MM.1S (cell line): ENCODE measurements around the gene PRKD1.

Source experiments
- DNase-seq: peaks from one replicate; pipeline ENCODE4 v3.0.0-alpha.2; 2015
- H2AFZ ChIP-seq: fragments of 300-600 bp; sonication (generic); 2 replicates; pipeline ENCODE4 v1.6.0; 2016; ENCODE audit warnings: antibody characterized with exemption, low read length
- H3F3A ChIP-seq: fragments of 300-600 bp; sonication (generic); 2 replicates; pipeline ENCODE4 v1.6.1; 2016; ENCODE audit warnings: mild to moderate bottlenecking, antibody characterized with exemption, low read length, moderate library complexity, mixed read lengths; ENCODE audit not compliant: insufficient read depth
- H3K27ac ChIP-seq: fragments of 300-600 bp; sonication (generic); 2 replicates; pipeline ENCODE4 v1.5.1; 2016; ENCODE audit warnings: mild to moderate bottlenecking, low read length
- H3K27me3 ChIP-seq: fragments of 300-600 bp; sonication (generic); replicated peaks from 2 replicates; pipeline ENCODE4 v1.6.0; 2016; ENCODE audit warnings: low read length; ENCODE audit not compliant: insufficient read depth
- H3K36me3 ChIP-seq: fragments of 300-600 bp; sonication (generic); replicated peaks from 2 replicates; pipeline ENCODE4 v1.6.1; 2016; ENCODE audit warnings: mild to moderate bottlenecking, low read length, mixed read lengths; ENCODE audit not compliant: insufficient read depth
- H3K4me1 ChIP-seq: fragments of 300-600 bp; sonication (generic); 2 replicates; pipeline ENCODE4 v1.6.1; 2016; ENCODE audit warnings: low read length, mixed read lengths
- H3K4me2 ChIP-seq: fragments of 300-600 bp; sonication (generic); 2 replicates; pipeline ENCODE4 v1.6.0; 2016; ENCODE audit warnings: low read depth, low read length
- H3K4me3 ChIP-seq: fragments of 300-600 bp; sonication (generic); 2 replicates; pipeline ENCODE4 v1.5.1; 2016; ENCODE audit warnings: low read length, mixed read lengths
- H3K79me2 ChIP-seq: fragments of 300-600 bp; sonication (generic); 2 replicates; pipeline ENCODE4 v1.6.1; 2016; ENCODE audit warnings: mixed run types, low read length, mixed read lengths
- H3K9ac ChIP-seq: fragments of 300-600 bp; sonication (generic); 2 replicates; pipeline ENCODE4 v1.6.1; 2016; ENCODE audit warnings: low read length, mixed read lengths
- H3K9me2 ChIP-seq: fragments of 300-600 bp; sonication (generic); replicated peaks from 2 replicates; pipeline ENCODE4 v1.6.1; 2016; ENCODE audit warnings: mild to moderate bottlenecking, low read length, mixed read lengths; ENCODE audit not compliant: insufficient read depth
- H3K9me3 ChIP-seq: fragments of 300-600 bp; sonication (generic); replicated peaks from 2 replicates; pipeline ENCODE4 v1.6.1; 2016; ENCODE audit warnings: mild to moderate bottlenecking, low read length, mixed read lengths; ENCODE audit not compliant: insufficient read depth
- H4K20me1 ChIP-seq: fragments of 300-600 bp; sonication (generic); 2 replicates; pipeline ENCODE4 v1.6.1; 2016; ENCODE audit warnings: mild to moderate bottlenecking, low read length, moderate library complexity, mixed read lengths; ENCODE audit not compliant: insufficient read depth
- CTCF ChIP-seq: fragments of 300-600 bp; sonication (generic); IDR thresholded peaks from 2 replicates; pipeline ENCODE4 v1.5.1; 2016; ENCODE audit warnings: antibody characterized with exemption, low read length, mixed read lengths
- EZH2 ChIP-seq: fragments of 300-600 bp; sonication (generic); optimal IDR thresholded peaks from 2 replicates; pipeline ENCODE3; 2017; ENCODE audit warnings: low read depth, mild to moderate bottlenecking, antibody characterized with exemption, low read length, mixed read lengths
- EZH2phosphoT487 ChIP-seq: fragments of 300-600 bp; sonication (generic); IDR thresholded peaks from 2 replicates; pipeline ENCODE4 v1.6.1; 2018; ENCODE audit warnings: antibody characterized with exemption, low read length

PRKD1 gene

DNA sequence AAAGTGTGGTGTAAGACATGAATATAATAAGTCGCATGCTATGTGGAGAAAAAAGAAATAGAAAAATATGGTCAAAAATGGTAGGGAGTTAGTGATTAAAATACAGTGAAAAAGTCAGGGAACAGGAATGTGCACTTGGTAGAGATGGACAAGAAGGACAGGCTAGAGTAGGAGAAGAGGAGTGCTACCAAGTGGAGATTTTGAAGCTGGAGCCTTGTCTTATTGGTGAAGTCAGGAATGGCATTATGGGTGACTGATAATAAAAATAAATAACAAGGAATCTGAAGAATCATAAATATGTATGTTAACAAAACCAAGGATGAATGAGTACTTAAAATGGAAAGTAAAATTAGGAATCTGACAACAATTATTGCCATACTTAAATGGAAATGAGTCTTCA, 204.8 kb downstream of the PRKD1 start:
- Histone ChIP-seq H3K27me3 (no peaks in the 10 kb centered on the region), H3K79me2 (no peaks in the 10 kb centered on the region), H4K20me1 (no peaks in the 10 kb centered on the region), H3K4me1 (no peaks in the 10 kb centered on the region), H2AFZ (no peak overlapping the region), H3K4me3 (no peak overlapping the region), H3K9me2 (no peaks in the 10 kb centered on the region), H3F3A (no peaks in the 10 kb centered on the region), H3K27ac (no peak overlapping the region), H3K4me2 (no peak overlapping the region), H3K9ac (no peak overlapping the region), H3K9me3 (no peaks in the 10 kb centered on the region), H3K36me3 (no peaks in the 10 kb centered on the region)
- TF ChIP-seq CTCF (no peak), EZH2 (no peak), EZH2phosphoT487 (no peak)
- DNase-seq: no peak

GRCh38 chr14:29721586-29721985, 206.1 kb downstream of the PRKD1 start:
- no peaks in the 10 kb centered on the region for H3K36me3 ChIP-seq

DNA sequence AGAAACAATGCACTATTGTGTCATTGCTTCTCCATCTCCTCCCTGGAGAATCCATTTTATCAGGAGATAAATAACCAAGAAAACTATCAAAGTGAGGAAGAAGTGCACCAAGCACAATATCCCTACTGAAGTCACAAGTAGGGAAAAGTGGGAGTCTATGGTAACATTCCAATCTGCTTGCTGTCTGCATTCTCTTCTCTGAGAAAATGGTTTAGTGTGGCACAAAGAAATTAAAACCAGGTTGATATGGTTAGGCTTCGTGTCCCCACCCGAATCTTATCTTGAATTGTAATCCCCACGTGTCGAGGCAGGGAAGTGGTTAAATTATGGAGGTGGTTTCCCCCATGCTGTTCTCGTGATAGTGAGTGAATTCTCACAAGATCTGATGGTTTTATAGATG, 209.7 kb downstream of the PRKD1 start:
- H3K9me3 ChIP-seq: no peaks in the 10 kb centered on the region
- no peaks in the 10 kb centered on the region for H3K79me2 ChIP-seq
- no peaks in the 10 kb centered on the region for H3K9me2 ChIP-seq
- no peak overlapping the region for H3K4me3 ChIP-seq
- TF ChIP-seq EZH2: no peak
- no peak for TF ChIP-seq CTCF
- no peak for TF ChIP-seq EZH2phosphoT487
- no peak for DNase-seq
- no peak overlapping the region for H3K9ac ChIP-seq
- no peaks in the 10 kb centered on the region for H3K27me3 ChIP-seq
- H3K27ac ChIP-seq: no peak overlapping the region
- no peak overlapping the region for H2AFZ ChIP-seq
- no peak overlapping the region for H3K4me2 ChIP-seq
- no peaks in the 10 kb centered on the region for H3K4me1 ChIP-seq
- no peaks in the 10 kb centered on the region for H3K36me3 ChIP-seq
- H4K20me1 ChIP-seq: no peaks in the 10 kb centered on the region
- H3F3A ChIP-seq: no peaks in the 10 kb centered on the region

More at GRCh38 chr14:29721586-29721985, 206.1 kb downstream of the PRKD1 start:
- Histone ChIP-seq H3K9me2 (no peaks in the 10 kb centered on the region), H2AFZ (no peak overlapping the region), H3K27ac (no peak overlapping the region), H3K4me3 (no peak overlapping the region), H3K9me3 (no peaks in the 10 kb centered on the region), H4K20me1 (no peaks in the 10 kb centered on the region), H3K9ac (no peak overlapping the region), H3K27me3 (no peaks in the 10 kb centered on the region), H3K79me2 (no peaks in the 10 kb centered on the region), H3K4me1 (no peaks in the 10 kb centered on the region), H3K4me2 (no peak overlapping the region), H3F3A (no peaks in the 10 kb centered on the region)
- DNase-seq: no peak
- no peak for TF ChIP-seq EZH2phosphoT487
- no peak for TF ChIP-seq EZH2
- no peak for TF ChIP-seq CTCF

- no peaks in the 10 kb centered on the region for H3K9me2 ChIP-seq
- TF ChIP-seq EZH2 (no peak), CTCF (no peak), EZH2phosphoT487 (no peak)
- no peak for DNase-seq
These were observed 211.5 kb downstream of the PRKD1 start for GRCh38 chr14:29716150-29716549.

More at GRCh38 chr14:29716150-29716549, 211.5 kb downstream of the PRKD1 start:
- no peaks in the 10 kb centered on the region for H4K20me1 ChIP-seq
- H3K79me2 ChIP-seq: no peaks in the 10 kb centered on the region
- no peak overlapping the region for H3K27ac ChIP-seq
- no peak overlapping the region for H3K4me2 ChIP-seq
- H3K4me1 ChIP-seq: no peaks in the 10 kb centered on the region
- H3F3A ChIP-seq: no peaks in the 10 kb centered on the region
- H3K4me3 ChIP-seq: no peak overlapping the region
- no peaks in the 10 kb centered on the region for H3K27me3 ChIP-seq
- H3K9me3 ChIP-seq: no peaks in the 10 kb centered on the region
- H2AFZ ChIP-seq: no peak overlapping the region
- no peak overlapping the region for H3K9ac ChIP-seq
- H3K36me3 ChIP-seq: no peaks in the 10 kb centered on the region
